Cardiac muscle cell (in vitro differentiated cells and primary cell): ENCODE measurements around the gene SH3PXD2A. TPM values are rescaled to one million over a fixed set of nuclear protein-coding genes. Genes with fewer than 3 reads are reported as not detected.

Experiments
- DNase-seq, 2 donors: peaks; one replicate each; pipeline versions ENCODE4 v3.0.0 to v3.0.0-alpha.2; 2010 to 2017; ENCODE audit warnings: low read depth in 1 of 2, low spot score in 1 of 2
- H3K27ac ChIP-seq: fragments of 200-600 bp; sonication (generic); 2 replicates; pipeline ENCODE4 v1.5.1; 2016
- H3K27me3 ChIP-seq: fragments of 200-600 bp; sonication (generic); 2 replicates; pipeline ENCODE4 v1.6.0; 2016; ENCODE audit warnings: control low read depth
- H3K36me3 ChIP-seq: fragments of 200-600 bp; sonication (generic); 2 replicates; pipeline ENCODE4 v1.5.1; 2016; ENCODE audit warnings: control low read depth
- H3K4me1 ChIP-seq: fragments of 200-600 bp; sonication (generic); 2 replicates; pipeline ENCODE4 v1.8.1; 2017; ENCODE audit warnings: low read depth, mild to moderate bottlenecking, mixed run types
- H3K4me3 ChIP-seq: fragments of 200-600 bp; sonication (generic); 2 replicates; pipeline ENCODE4 v1.5.1; 2016; ENCODE audit warnings: mild to moderate bottlenecking
- H3K9me3 ChIP-seq: fragments of 200-600 bp; sonication (generic); 2 replicates; pipeline ENCODE4 v1.5.1; 2017; ENCODE audit warnings: low read depth, mild to moderate bottlenecking, control low read depth
- CTCF ChIP-seq: IDR thresholded peaks from 2 replicates; pipeline ENCODE4 v1.5.1; 2012; ENCODE audit warnings: low read depth, mild to moderate bottlenecking, low read length
- polyA plus RNA-seq: library from polyadenylated mRNA; unstranded; fragments of >200 nt; fragmentation: Nextera tagmentation; extraction: Ambion mirVana; gene quantifications from 2 replicates; pipeline ENCODE4 v1.2.1, GENCODE V29; 2016
- total RNA-seq: library from RNA; depleted of rRNA; stranded (reverse); fragments of >200 nt; gene quantifications from 2 replicates; pipeline ENCODE4 v1.2.3, GENCODE V29; 2016

The SH3PXD2A gene
- total and polyA plus RNA-seq, 2 experiments from 2014 or later, result 32.2 to 75.9 TPM

- Histone ChIP-seq H3K36me3 (peaks cover 7% of the 10 kb centered on the region), H3K9me3 (no peaks in the 10 kb centered on the region), H3K4me1 (peaks cover 20% of the 10 kb centered on the region), H3K27ac (peak overlapping the region; percentile 92), H3K27me3 (no peaks in the 10 kb centered on the region), H3K4me3 (no peak overlapping the region)
- DNase-seq, result peak; percentile 95
- TF ChIP-seq CTCF, result no peak
Measured at GRCh38 chr10:103661198-103661950, 194.0 kb downstream of the SH3PXD2A start.

GRCh38 chr10:103660364-103661197, 194.8 kb downstream of the SH3PXD2A start:
- no peak overlapping the region for H3K4me3 ChIP-seq
- peak in 1 of 2 donors; percentile 76 for DNase-seq
- H3K9me3 ChIP-seq, result no peaks in the 10 kb centered on the region
- peak overlapping the region; percentile 92 for H3K27ac ChIP-seq
- H3K4me1 ChIP-seq, result peaks cover 20% of the 10 kb centered on the region
- TF ChIP-seq CTCF, result no peak
- peaks cover 7% of the 10 kb centered on the region for H3K36me3 ChIP-seq
- no peaks in the 10 kb centered on the region for H3K27me3 ChIP-seq

GRCh38 chr10:103659674-103660363, 195.6 kb downstream of the SH3PXD2A start:
- DNase-seq, result peak in 1 of 2 donors; percentile 93
- peak overlapping the region; percentile 92 for H3K27ac ChIP-seq
- no peaks in the 10 kb centered on the region for H3K27me3 ChIP-seq
- peaks cover 7% of the 10 kb centered on the region for H3K36me3 ChIP-seq
- no peaks in the 10 kb centered on the region for H3K9me3 ChIP-seq
- peak; percentile 15 for TF ChIP-seq CTCF
- peaks cover 24% of the 10 kb centered on the region for H3K4me1 ChIP-seq
- H3K4me3 ChIP-seq, result no peak overlapping the region

- H3K27me3 ChIP-seq, result no peaks in the 10 kb centered on the region
- H3K4me1 ChIP-seq, result peaks cover 24% of the 10 kb centered on the region
- TF ChIP-seq CTCF, result no peak
- H3K27ac ChIP-seq, result no peak overlapping the region
- DNase-seq, result peak in 1 of 2 donors; percentile 83
- H3K4me3 ChIP-seq, result no peak overlapping the region
- H3K36me3 ChIP-seq, result peaks cover 7% of the 10 kb centered on the region
- no peaks in the 10 kb centered on the region for H3K9me3 ChIP-seq
Measured at GRCh38 chr10:103658049-103658577, 197.3 kb downstream of the SH3PXD2A start.

GRCh38 chr10:103657061-103657591, 198.2 kb downstream of the SH3PXD2A start:
- no peak for DNase-seq
- Histone ChIP-seq H3K4me3 (no peak overlapping the region), H3K9me3 (no peaks in the 10 kb centered on the region), H3K4me1 (peaks cover 24% of the 10 kb centered on the region), H3K36me3 (peaks cover 7% of the 10 kb centered on the region), H3K27ac (no peak overlapping the region), H3K27me3 (no peaks in the 10 kb centered on the region)
- TF ChIP-seq CTCF, result no peak
